Measurements from ENCODE around the gene AMPD3. TPM values are rescaled to one million over a fixed set of nuclear protein-coding genes. Genes with fewer than 3 reads are reported as not detected.

AMPD3 gene
- total and polyA plus RNA-seq, 4 donors, result 3.8 to 29.0 (median 24.2) TPM

- WGBS, 2 donors, result 93 to 95% methylated on average over 10 of the region's 10 CpGs
- no peak overlapping the region for H3K27ac ChIP-seq (ENCODE audit: low read depth in 1 of 2, low read length in 1 of 2)
These were observed 31.2 kb downstream of the AMPD3 start for GRCh38 chr11:10486161-10486840.

GRCh38 chr11:10487002-10487647 lies 32.1 kb downstream of the AMPD3 start:
- peaks cover 0 to 15% (median 0%) of the 10 kb centered on the region in 4 donors for H3K36me3 ChIP-seq (ENCODE audit: control insufficient read depth in 4 of 4, insufficient read depth in 4 of 4, low read length in 4 of 4)
- H3K9me3 ChIP-seq (ENCODE audit: control insufficient read depth in 4 of 4, insufficient read depth in 3 of 4, low read length in 3 of 4), result no peaks in the 10 kb centered on the region
- H3K4me1 ChIP-seq (ENCODE audit: control insufficient read depth in 5 of 5, insufficient read depth in 5 of 5, low read length in 5 of 5), result peaks cover 0 to 9% (median 0%) of the 10 kb centered on the region in 5 donors
- no peak for DNase-seq
- no peak overlapping the region for H3K9ac ChIP-seq (ENCODE audit: insufficient read depth in 1 of 2, low read length in 2 of 2)
- H3K4me3 ChIP-seq, result no peak overlapping the region
- WGBS, 2 donors, result 96 to 97% methylated on average over 16 of the region's 16 CpGs
- no peak overlapping the region for H3K27ac ChIP-seq (ENCODE audit: low read depth in 1 of 2, low read length in 1 of 2)
- no peak for TF ChIP-seq CTCF (IDR thresholded peaks at IDR 0.05; ENCODE audit: control extremely low read depth, extremely low read depth)
- H3K27me3 ChIP-seq (ENCODE audit: control insufficient read depth in 3 of 3, insufficient read depth in 3 of 3, low read length in 2 of 3), result no peaks in the 10 kb centered on the region
- ATAC-seq (ENCODE audit: insufficient read depth, low FRiP score), result no peak

More at GRCh38 chr11:10486161-10486840, 31.2 kb downstream of the AMPD3 start:
- Histone ChIP-seq H3K27me3 (ENCODE audit: control insufficient read depth in 3 of 3, insufficient read depth in 3 of 3, low read length in 2 of 3) (no peaks in the 10 kb centered on the region), H3K9ac (ENCODE audit: insufficient read depth in 1 of 2, low read length in 2 of 2) (no peak overlapping the region), H3K9me3 (ENCODE audit: control insufficient read depth in 4 of 4, insufficient read depth in 3 of 4, low read length in 3 of 4) (no peaks in the 10 kb centered on the region), H3K36me3 (ENCODE audit: control insufficient read depth in 4 of 4, insufficient read depth in 4 of 4, low read length in 4 of 4) (peaks cover 0 to 18% (median 0%) of the 10 kb centered on the region in 4 donors), H3K4me3 (no peak overlapping the region), H3K4me1 (ENCODE audit: control insufficient read depth in 5 of 5, insufficient read depth in 5 of 5, low read length in 5 of 5) (peaks cover 0 to 9% (median 0%) of the 10 kb centered on the region in 5 donors)
- DNase-seq (no peak), ATAC-seq (ENCODE audit: insufficient read depth, low FRiP score) (no peak)
- no peak for TF ChIP-seq CTCF (IDR thresholded peaks at IDR 0.05; ENCODE audit: control extremely low read depth, extremely low read depth)

- H3K27ac ChIP-seq (ENCODE audit: low read depth in 1 of 2, low read length in 1 of 2), result no peak overlapping the region
- H3K9me3 ChIP-seq (ENCODE audit: control insufficient read depth in 4 of 4, insufficient read depth in 3 of 4, low read length in 3 of 4), result no peaks in the 10 kb centered on the region
- no peak overlapping the region for H3K4me3 ChIP-seq
- H3K27me3 ChIP-seq (ENCODE audit: control insufficient read depth in 3 of 3, insufficient read depth in 3 of 3, low read length in 2 of 3), result no peaks in the 10 kb centered on the region
- no peak for DNase-seq
- WGBS, 2 donors, result 85 to 88% methylated on average over 13 of the region's 13 CpGs
- no peak for TF ChIP-seq CTCF (IDR thresholded peaks at IDR 0.05; ENCODE audit: control extremely low read depth, extremely low read depth)
- H3K36me3 ChIP-seq (ENCODE audit: control insufficient read depth in 4 of 4, insufficient read depth in 4 of 4, low read length in 4 of 4), result peaks cover 0 to 13% (median 0%) of the 10 kb centered on the region in 4 donors
- ATAC-seq (ENCODE audit: insufficient read depth, low FRiP score), result no peak
- peaks cover 0 to 9% (median 0%) of the 10 kb centered on the region in 5 donors for H3K4me1 ChIP-seq (ENCODE audit: control insufficient read depth in 5 of 5, insufficient read depth in 5 of 5, low read length in 5 of 5)
- no peak overlapping the region for H3K9ac ChIP-seq (ENCODE audit: insufficient read depth in 1 of 2, low read length in 2 of 2)
These were observed 33.3 kb downstream of the AMPD3 start for GRCh38 chr11:10488121-10488933.
